BLaER1 treated with 17β-estradiol and CSF1 and Interleukin-3, amounts not matched to agents 10 nM and 100 nM (cell line): ENCODE results near the gene OR5B3.
"Not testable (repeated sequence)": the region's sequence is repeated elsewhere in the genome, so short reads cannot be mapped to it uniquely, and the experiment has no call there.

Source experiments
- H3K27ac ChIP-seq, 11 experiments: shearing (Covaris generic); formaldehyde crosslinking; 2 replicates each; pipeline ENCODE4 v1.8.1; 2022
- H3K27me3 ChIP-seq, 11 experiments: shearing (Covaris generic); formaldehyde crosslinking; 2 replicates each; pipeline ENCODE4 v1.8.1; 2022
- H3K36me3 ChIP-seq, 11 experiments: shearing (Covaris generic); formaldehyde crosslinking; 2 replicates each; pipeline ENCODE4 v1.8.1; 2022
- H3K4me1 ChIP-seq, 10 experiments: shearing (Covaris generic); formaldehyde crosslinking; 2 replicates each; pipeline ENCODE4 v1.8.1; 2022
- H3K4me2 ChIP-seq, 11 experiments: shearing (Covaris generic); formaldehyde crosslinking; 2 replicates each; pipeline ENCODE4 v1.8.1; 2022
- H3K4me3 ChIP-seq, 10 experiments: shearing (Covaris generic); formaldehyde crosslinking; 2 replicates each; pipeline ENCODE4 v1.8.1; 2022
- H3K9ac ChIP-seq, 11 experiments: shearing (Covaris generic); formaldehyde crosslinking; 2 replicates each; pipeline ENCODE4 v1.8.1; 2022
- H3K9me3 ChIP-seq, 11 experiments: shearing (Covaris generic); formaldehyde crosslinking; replicated peaks in 1 of 11; 2 replicates each; pipeline ENCODE4 v1.8.1; 2022
- H4K20me1 ChIP-seq, 11 experiments: shearing (Covaris generic); formaldehyde crosslinking; 2 replicates each; pipeline ENCODE4 v1.8.1; 2022
- Cebpa-rat ChIP-seq, 11 experiments: shearing (Covaris generic); IDR thresholded peaks; 2 replicates each; pipeline ENCODE4 v1.8.1; 2022

Gene OR5B3

DNA sequence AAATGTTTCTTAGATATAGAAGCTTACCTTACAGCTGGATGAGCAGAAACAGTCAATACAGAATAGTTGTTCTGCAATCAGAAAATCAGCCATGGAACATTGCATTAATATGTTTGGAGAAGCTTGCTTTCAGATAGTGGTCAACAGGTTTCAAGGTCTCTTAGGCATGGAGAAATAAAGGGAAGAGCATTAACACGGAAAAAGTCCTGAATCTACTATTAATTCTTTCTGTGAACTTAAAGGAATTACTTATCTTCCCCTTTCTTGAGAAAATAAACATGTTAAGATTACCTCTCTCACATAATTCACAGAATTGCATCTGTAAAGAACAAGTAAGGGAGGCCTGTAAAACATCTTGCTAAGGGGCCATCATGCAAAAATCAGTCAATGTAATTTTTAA is at the start of gene OR5B3:
Gene OR5B3 (minus strand): TSS at position 101 of the 400 bp plus-strand sequence. CDS start 3,465 bp downstream, outside the sequence.
- Histone ChIP-seq H3K36me3 (no peaks in the 10 kb centered on the region), H3K27me3 (no peaks in the 10 kb centered on the region), H3K9me3 (peaks cover 17 to 39% (median 23%) of the 10 kb centered on the region in 11 experiments), H3K27ac (no peak within 1 kb of the TSS), H3K4me3 (no peak within 1 kb of the TSS), H3K9ac (no peak within 1 kb of the TSS), H3K4me2 (no peak within 1 kb of the TSS), H4K20me1 (no peaks in the 10 kb centered on the region), H3K4me1 (no peaks in the 10 kb centered on the region)
- TF ChIP-seq Cebpa-rat (IDR thresholded peaks at IDR 0.05), result no peak

DNA sequence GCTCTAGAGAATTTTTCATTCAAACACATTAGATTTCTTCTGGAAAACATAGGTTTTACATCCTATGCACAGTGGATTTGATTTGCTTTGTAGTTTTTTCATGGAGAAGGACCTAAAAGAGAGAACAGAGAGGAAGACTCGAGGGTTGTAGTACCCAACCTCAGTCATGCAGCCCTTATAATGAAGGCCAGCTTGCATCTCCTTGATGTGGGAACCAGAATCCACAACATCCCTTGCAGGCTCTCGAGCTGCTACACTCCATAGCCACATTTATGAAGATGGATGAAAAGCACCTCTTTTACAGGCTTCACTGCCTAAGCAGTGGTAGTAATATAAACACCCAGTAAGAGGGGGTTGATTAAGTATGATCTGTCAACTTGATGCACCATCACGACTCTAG is 44.9 kb upstream of the OR5B3 start:
- Histone ChIP-seq H3K27me3 (no peaks in the 10 kb centered on the region), H3K9ac (no peak overlapping the region), H3K4me3 (no peak overlapping the region), H3K4me2 (no peak overlapping the region), H3K36me3 (no peaks in the 10 kb centered on the region), H3K27ac (no peak overlapping the region), H3K4me1 (no peaks in the 10 kb centered on the region), H4K20me1 (no peaks in the 10 kb centered on the region), H3K9me3 (peaks cover 0 to 9% (median 0%) of the 10 kb centered on the region in 11 experiments; a peak in 3 of 22 replicates)
- no peak for TF ChIP-seq Cebpa-rat (IDR thresholded peaks at IDR 0.05)

DNA sequence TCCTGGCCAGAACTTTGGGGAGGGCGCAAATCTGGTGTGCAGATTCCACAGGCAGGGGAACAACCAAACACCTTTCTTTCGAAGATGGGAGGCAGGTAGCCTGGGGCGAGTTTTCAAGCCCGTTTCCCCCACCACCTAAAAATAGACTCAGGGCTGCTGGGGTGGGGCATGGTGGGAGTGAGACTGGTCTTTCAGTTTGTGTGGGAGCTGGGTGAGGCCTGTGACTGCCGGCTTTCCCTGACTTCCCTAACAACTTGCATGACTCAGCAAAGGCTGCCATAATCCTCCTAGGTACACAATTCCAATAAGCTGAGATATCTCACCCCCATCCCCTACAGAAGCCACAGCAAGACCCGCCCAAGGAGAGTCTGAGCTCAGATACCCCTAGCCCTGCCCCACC is 39.6 kb upstream of the OR5B3 start:
- H3K9me3 ChIP-seq, result peaks cover 0 to 26% (median 10%) of the 10 kb centered on the region in 11 experiments; a peak in 11 of 22 replicates
- no peaks in the 10 kb centered on the region for H3K4me1 ChIP-seq
- no peak overlapping the region for H3K27ac ChIP-seq
- no peak overlapping the region for H3K4me3 ChIP-seq
- H3K9ac ChIP-seq, result no peak overlapping the region
- no peak for TF ChIP-seq Cebpa-rat (IDR thresholded peaks at IDR 0.05)
- H3K4me2 ChIP-seq, result no peak overlapping the region
- no peaks in the 10 kb centered on the region for H3K27me3 ChIP-seq
- no peaks in the 10 kb centered on the region for H3K36me3 ChIP-seq
- H4K20me1 ChIP-seq, result no peaks in the 10 kb centered on the region

DNA sequence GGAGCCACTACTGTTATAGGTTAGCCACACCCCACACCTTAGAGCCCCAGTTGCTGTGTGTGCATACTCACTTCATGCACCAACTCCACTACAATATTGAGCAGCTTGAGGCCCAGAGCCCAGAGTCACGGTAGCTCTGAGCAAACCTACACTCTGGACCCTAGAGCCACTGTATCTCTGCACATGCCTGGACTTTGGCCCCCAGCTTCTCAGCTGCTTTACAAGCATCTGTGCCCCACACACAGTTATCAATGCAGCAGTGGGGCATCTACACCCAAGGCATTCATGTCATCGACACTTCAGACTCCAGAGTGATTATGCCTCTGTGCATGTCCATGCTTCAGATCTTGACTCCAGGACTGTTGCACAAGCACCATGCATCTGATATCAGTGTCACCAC is 37.6 kb upstream of the OR5B3 start:
- Histone ChIP-seq H3K36me3 (no peaks in the 10 kb centered on the region), H3K9ac (no peak overlapping the region), H3K27ac (no peak overlapping the region), H4K20me1 (no peaks in the 10 kb centered on the region), H3K27me3 (no peaks in the 10 kb centered on the region), H3K4me2 (no peak overlapping the region), H3K9me3 (peaks cover 0 to 26% (median 6%) of the 10 kb centered on the region in 11 experiments; a peak in 11 of 22 replicates), H3K4me1 (no peaks in the 10 kb centered on the region), H3K4me3 (no peak overlapping the region)
- TF ChIP-seq Cebpa-rat (IDR thresholded peaks at IDR 0.05), result no peak

DNA sequence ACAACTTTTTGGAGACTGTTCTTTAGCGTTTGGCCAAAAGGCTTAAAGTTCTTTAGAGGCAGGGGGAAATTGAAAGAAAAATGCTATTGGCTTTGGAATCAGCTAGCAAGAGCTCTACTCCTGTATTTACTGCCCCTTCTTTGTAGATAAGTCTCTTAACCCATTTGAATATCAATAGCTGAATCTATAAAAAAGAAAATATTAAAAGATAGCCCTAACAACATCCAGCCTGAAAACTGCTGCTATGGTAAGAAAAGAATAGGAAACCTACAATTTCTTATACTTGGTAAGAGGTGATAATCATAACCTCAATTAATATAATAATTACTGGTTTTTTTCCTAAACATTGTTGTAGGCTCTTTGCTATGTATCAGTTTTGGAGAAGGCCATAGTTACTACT is 35.5 kb upstream of the OR5B3 start, which contains the start of gene OR5B12:
Gene OR5B12 (minus strand): TSS at position 101 of the 400 bp plus-strand sequence. CDS start 2,085 bp downstream, outside the sequence.
- H4K20me1 ChIP-seq, result no peaks in the 10 kb centered on the region
- H3K27me3 ChIP-seq, result no peaks in the 10 kb centered on the region
- no peak within 1 kb of the TSS for H3K4me3 ChIP-seq
- H3K4me1 ChIP-seq, result no peaks in the 10 kb centered on the region
- no peak within 1 kb of the TSS for H3K4me2 ChIP-seq
- H3K9me3 ChIP-seq, result peaks cover 0 to 18% (median 5%) of the 10 kb centered on the region in 11 experiments; a peak in 9 of 22 replicates
- no peaks in the 10 kb centered on the region for H3K36me3 ChIP-seq
- H3K9ac ChIP-seq, result no peak within 1 kb of the TSS
- TF ChIP-seq Cebpa-rat (IDR thresholded peaks at IDR 0.05), result no peak
- no peak within 1 kb of the TSS for H3K27ac ChIP-seq

DNA sequence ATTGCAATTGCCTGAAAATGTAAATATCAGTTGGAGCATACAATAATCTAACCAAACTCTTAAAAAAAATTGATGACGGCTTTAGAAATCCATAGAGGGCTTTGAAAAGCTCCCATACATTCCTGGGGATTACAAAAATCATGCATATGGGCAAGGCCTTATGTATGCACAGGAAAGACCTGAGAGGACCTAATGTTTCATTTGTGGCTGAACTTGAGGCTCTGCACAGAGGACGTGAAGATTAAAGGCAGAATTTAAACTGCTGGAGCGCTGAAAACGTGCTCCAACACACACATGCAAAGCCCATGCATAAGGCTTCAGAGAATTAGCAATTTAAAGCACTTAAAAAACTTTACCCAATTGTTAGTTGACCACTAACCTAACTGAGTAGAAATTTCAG is 31.8 kb upstream of the OR5B3 start:
- no peaks in the 10 kb centered on the region for H4K20me1 ChIP-seq
- no peaks in the 10 kb centered on the region for H3K36me3 ChIP-seq
- H3K27ac ChIP-seq, result no peak overlapping the region
- no peak overlapping the region for H3K9ac ChIP-seq
- no peaks in the 10 kb centered on the region for H3K9me3 ChIP-seq
- no peak overlapping the region for H3K4me3 ChIP-seq
- no peak overlapping the region for H3K4me2 ChIP-seq
- H3K27me3 ChIP-seq, result no peaks in the 10 kb centered on the region
- TF ChIP-seq Cebpa-rat (IDR thresholded peaks at IDR 0.05), result no peak
- no peaks in the 10 kb centered on the region for H3K4me1 ChIP-seq

DNA sequence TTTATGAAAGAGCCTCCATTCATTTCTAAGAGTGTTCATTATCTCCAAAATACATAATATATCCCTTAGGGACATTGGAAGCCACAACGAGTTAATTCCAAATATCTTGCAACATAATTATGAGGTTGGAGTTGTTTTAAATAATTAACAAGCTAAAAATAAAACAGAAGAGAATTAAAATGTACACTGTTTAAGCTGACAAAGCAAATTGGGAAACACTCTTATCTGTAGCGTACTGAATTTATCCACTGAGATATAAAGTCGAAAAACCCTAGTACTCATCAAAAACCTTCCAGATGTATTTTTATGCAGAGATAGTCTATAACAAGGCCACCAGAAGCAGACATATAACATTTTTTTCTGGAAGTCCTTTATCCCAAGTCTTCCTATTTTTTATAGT is 27.5 kb upstream of the OR5B3 start:
- TF ChIP-seq Cebpa-rat (IDR thresholded peaks at IDR 0.05), result no peak
- Histone ChIP-seq H3K4me3 (no peak overlapping the region), H3K27me3 (no peaks in the 10 kb centered on the region), H3K9ac (no peak overlapping the region), H4K20me1 (no peaks in the 10 kb centered on the region), H3K27ac (no peak overlapping the region), H3K36me3 (no peaks in the 10 kb centered on the region), H3K4me2 (no peak overlapping the region), H3K4me1 (no peaks in the 10 kb centered on the region), H3K9me3 (no peaks in the 10 kb centered on the region)

DNA sequence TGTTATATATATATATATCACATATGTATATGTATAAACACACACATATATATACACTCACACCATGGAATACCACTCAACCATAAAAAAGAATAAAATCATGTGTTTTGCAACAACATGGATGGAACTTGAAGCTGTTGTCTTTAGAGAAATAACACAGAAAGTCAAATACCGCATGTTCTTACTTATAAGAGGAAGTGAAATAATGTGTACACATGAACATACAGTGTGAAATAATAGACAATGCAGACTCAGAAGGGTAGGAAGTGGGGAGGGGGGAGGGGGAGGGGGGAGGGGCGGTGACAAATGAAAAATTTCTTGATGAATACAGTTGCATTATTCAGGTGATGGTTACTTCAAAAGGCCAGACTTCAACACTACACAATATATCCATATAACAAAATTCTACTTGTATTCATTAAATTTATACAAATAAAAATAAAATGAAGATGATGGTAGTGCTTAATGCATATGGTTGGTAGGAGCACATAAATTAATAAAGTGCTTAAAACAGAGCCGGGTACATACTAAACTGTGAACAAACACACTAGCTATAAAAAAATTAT is 27.0 kb upstream of the OR5B3 start:
- no peak overlapping the region for H3K4me2 ChIP-seq
- no peaks in the 10 kb centered on the region for H3K4me1 ChIP-seq
- no peaks in the 10 kb centered on the region for H4K20me1 ChIP-seq
- no peaks in the 10 kb centered on the region for H3K9me3 ChIP-seq
- no peaks in the 10 kb centered on the region for H3K27me3 ChIP-seq
- no peak for TF ChIP-seq Cebpa-rat (IDR thresholded peaks at IDR 0.05)
- no peaks in the 10 kb centered on the region for H3K36me3 ChIP-seq
- H3K27ac ChIP-seq, result no peak overlapping the region
- H3K4me3 ChIP-seq, result no peak overlapping the region
- no peak overlapping the region for H3K9ac ChIP-seq

DNA sequence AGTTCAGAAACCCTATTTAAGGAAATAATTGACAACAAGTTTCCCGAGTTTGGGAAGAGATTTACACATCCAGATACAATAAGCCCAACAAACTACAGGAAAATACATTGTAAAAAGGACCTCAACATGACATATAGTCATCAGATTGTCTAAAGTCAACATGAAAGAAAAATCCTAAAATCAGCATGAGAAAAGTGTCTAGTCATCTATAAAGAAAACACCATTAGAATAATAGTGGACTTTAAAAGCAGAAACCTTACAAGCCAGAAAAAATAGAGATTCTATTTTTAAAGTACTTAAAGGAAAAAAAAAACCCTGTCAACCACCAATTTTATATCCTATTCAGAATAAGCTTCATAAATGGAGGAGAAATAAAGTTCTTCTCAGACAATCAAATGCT is 22.6 kb upstream of the OR5B3 start:
- Histone ChIP-seq H3K9ac (no peak overlapping the region), H3K4me2 (no peak overlapping the region), H3K9me3 (no peaks in the 10 kb centered on the region; a peak in 2 of 22 replicates), H3K4me1 (no peaks in the 10 kb centered on the region), H3K27me3 (no peaks in the 10 kb centered on the region), H3K27ac (no peak overlapping the region), H4K20me1 (no peaks in the 10 kb centered on the region), H3K4me3 (no peak overlapping the region), H3K36me3 (no peaks in the 10 kb centered on the region)
- no peak for TF ChIP-seq Cebpa-rat (IDR thresholded peaks at IDR 0.05)

DNA sequence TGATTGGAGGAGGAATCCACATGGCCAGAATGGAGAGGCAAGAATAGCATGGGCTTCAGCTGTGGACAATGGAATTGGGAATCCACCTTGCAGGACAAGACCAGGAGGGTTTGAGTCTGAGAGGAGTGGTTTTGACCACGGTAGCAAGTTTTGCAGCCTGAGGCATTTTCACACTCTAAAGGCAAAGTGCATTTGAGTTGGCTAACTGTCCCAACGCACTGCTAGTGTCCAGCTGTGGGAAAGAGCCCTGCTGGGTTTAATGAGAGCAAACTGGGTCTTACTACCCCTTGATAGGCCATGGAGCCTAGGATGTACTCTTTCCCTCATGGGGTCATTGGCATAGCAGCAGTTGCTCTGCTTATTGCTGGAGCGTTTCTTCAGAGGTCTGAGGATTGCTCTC is 21.3 kb upstream of the OR5B3 start, which contains the start of gene OR5B2:
Gene OR5B2 (minus strand): TSS at position 101 of the 400 bp plus-strand sequence. CDS start 4,860 bp downstream, outside the sequence.
- Histone ChIP-seq H3K9me3 (no peaks in the 10 kb centered on the region; a peak in 2 of 22 replicates), H3K27ac (no peak within 1 kb of the TSS), H3K4me1 (no peaks in the 10 kb centered on the region), H3K36me3 (no peaks in the 10 kb centered on the region), H3K4me3 (no peak within 1 kb of the TSS), H3K27me3 (no peaks in the 10 kb centered on the region), H3K4me2 (no peak within 1 kb of the TSS), H4K20me1 (no peaks in the 10 kb centered on the region), H3K9ac (no peak within 1 kb of the TSS)
- TF ChIP-seq Cebpa-rat (IDR thresholded peaks at IDR 0.05), result no peak

DNA sequence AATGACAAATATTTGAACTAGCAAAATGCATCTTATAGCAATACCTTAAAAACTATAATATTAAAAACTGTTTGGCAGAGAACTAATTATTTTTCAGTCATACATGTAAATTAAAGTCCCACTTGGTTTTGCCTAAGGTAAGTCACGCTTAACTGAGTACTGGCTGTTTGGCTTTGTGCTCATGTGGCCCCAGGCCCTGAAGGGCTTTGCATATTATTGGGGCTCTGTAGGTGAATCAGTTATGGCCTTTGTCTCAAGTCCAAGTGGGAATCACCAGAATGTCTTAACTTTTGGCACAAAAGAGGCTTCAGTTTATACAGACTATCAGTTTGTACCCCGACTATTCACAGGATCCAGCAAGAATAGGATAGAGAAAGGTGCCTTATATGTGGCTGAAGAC is 7.1 kb downstream of the OR5B3 start:
- H3K4me1 ChIP-seq, H3K27ac ChIP-seq, H3K27me3 ChIP-seq, H3K4me3 ChIP-seq, H3K4me2 ChIP-seq, H3K9ac ChIP-seq, H4K20me1 ChIP-seq, H3K36me3 ChIP-seq: not testable (repeated sequence)
- H3K9me3 ChIP-seq, result peaks cover 9 to 20% (median 11%) of the 10 kb centered on the region in 11 experiments
